HS-5 (cell line): ENCODE measurements around the gene CBR4.
"Not testable (repeated sequence)": the region's sequence is repeated elsewhere in the genome, so short reads cannot be mapped to it uniquely, and the experiment has no call there.

Experiments
- DNase-seq: peaks from one replicate; pipeline ENCODE4 v3.0.0-alpha.2; 2012; ENCODE audit warnings: low read depth

Gene CBR4

GRCh38 chr4:169010125-169011023 lies at the start of gene CBR4:
TSS of gene CBR4 (minus strand) at chr4:169010255. CDS start at chr4:169010089, 166 bp downstream.
- peak; percentile 88 for DNase-seq

GRCh38 chr4:169059306-169060211 lies 49.5 kb upstream of the CBR4 start:
- no peak for DNase-seq

GRCh38 chr4:169058312-169058711 lies 48.3 kb upstream of the CBR4 start:
- DNase-seq: no peak

GRCh38 chr4:169054879-169055278 lies 44.8 kb upstream of the CBR4 start:
- DNase-seq: no peak

DNA sequence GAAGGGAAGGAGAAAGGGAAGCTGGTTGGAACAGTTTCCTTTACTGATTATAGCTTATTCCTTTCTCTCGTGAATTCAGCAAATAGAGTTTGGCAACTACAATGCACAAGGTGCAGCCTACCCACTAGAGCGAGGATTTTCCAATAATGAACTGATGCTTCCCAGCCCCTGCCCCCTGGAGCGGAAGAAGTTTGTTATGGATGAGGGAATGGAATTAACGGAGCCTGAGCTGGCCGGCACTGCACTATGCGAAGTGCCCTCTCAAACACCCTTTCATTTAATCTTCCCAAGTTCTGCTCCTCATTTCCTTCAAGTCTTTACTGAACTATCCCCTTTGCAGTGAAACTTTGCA lies 42.5 kb upstream of the CBR4 start:
- DNase-seq: no peak

DNA sequence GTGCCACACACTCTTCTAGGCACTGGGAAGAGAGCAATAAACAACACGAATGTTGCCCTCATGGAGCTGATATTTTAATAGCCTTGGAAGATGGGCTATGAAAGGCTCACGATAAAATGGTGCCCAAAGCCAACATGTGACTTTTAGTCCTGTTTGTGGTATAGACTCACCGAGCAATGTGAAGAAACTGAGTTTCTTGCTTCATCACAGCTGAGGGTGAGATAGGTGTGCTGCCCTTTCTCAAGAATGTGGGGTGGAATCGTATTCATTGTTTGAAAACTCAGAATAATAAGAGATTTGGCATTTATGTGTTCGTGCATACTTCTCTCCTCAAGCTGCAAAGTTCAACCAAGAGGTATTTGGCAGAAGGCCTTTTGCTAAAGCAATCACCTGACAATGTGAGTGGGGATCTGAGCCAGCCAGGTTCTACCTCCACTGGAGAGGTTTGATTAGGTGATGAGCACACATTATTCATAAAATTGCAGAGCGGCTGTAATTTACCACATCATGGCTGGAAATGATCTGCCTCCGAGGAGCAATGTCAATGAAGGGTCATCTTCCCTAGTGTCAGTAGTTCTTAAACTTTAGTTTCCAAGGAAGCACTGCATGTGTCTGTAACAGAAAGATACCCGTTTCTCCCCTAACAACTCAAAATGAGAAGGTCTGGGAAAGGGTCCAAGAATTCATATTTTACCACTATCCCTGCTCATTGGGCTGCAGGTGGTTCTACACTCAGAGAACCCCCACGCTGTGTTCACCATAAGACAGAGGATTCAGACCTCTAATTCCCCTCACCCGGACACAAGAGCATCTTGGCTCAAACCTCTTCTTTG lies 41.9 kb upstream of the CBR4 start:
- DNase-seq: no peak

- no peak for DNase-seq
Measured at GRCh38 chr4:169050881-169051760, 41.1 kb upstream of the CBR4 start.

GRCh38 chr4:169050284-169050683 lies 40.2 kb upstream of the CBR4 start:
- DNase-seq: no peak

GRCh38 chr4:169048868-169049414 lies 38.9 kb upstream of the CBR4 start:
- no peak for DNase-seq

DNA sequence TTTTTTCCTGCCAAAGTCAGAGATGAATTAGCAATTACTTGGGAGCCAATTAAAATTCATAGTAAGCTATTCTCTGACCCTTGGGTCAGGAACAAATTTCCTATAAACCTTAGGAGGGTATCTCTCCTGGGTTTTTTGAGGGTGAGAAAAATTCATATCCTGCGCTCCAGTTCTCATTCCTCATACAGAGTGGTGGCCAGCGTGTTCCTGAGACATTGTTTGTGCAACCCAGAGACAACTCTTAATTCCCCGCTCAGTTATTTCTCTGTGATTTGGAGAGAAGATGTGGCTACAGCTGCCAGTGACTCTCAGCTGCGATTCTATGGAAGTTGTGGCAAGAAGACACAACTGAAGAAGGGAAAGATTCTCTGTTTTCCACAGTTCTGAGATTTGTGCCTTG lies 37.9 kb upstream of the CBR4 start:
- no peak for DNase-seq

DNA sequence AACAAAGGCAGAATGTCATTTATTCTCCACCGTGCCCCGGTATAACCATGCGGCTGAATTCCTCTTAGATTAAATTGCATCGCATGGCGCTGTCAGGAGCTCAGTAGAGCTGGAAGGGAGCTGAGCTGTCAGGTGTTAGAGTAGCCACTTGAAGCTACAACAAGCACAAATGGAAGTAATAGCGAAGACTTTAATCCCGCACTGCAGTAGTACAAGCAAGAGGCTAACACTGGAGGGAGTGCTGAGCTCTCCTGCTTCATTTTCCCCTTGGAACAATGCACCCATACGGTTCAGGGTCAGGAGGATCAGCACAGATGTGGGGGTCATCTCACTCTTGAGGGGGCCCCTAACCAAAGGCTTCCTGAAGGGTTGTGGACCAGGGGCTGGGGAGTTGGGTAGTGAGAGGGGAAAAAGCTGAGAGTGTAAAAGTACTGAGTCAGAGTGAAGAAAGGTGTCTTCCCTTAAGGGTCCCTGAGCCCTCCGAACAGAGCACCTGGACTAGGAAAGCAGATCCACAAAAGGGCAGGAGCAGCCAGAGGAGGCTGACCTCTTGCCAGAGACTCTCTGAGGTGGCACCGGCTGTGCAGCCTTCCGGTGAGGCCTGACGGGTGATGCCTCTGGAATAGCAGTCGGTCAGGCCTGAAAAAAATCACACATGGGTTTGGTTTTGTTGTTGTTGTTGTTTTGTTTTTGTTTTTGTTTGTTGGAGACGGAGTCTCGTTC lies 36.0 kb upstream of the CBR4 start:
- no peak for DNase-seq

DNA sequence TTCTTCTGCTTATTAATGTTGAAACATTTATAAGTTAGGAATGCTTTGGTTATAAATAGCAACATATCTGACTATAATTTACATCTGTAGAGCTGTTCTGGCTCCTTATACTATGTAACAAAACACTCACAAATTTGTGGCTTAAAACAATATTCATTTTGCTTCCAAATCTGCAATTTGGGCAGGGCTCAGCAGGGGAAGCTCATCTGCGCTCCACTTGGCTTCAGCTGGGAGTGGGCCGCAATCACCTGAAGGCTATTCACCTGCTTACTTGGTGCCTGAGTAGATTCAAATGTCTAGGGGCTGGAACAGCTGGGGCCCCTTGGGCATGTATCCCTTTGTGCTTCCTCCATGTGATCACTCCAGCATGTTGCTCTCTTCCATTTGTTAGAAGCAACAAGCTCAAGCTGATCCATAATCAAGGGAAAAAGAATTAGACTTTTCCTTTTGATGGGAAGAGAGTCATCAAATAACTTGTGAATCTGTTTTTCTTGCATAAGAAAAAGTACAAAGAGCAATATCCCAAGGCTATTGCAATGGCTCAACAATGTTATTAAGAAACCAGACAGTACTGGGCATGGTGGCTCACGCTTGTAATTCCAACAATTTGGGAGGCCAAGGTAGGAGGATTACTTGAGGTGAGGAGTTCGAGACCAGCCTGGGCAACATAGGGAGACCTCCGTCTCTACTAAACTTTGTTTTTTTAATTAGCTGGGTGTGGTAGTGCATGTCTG lies 34.8 kb upstream of the CBR4 start:
- DNase-seq: no peak

- DNase-seq: no peak
Measured at GRCh38 chr4:169042608-169043007, 32.6 kb upstream of the CBR4 start.

GRCh38 chr4:169040559-169041261 lies 30.7 kb upstream of the CBR4 start:
- no peak for DNase-seq

DNA sequence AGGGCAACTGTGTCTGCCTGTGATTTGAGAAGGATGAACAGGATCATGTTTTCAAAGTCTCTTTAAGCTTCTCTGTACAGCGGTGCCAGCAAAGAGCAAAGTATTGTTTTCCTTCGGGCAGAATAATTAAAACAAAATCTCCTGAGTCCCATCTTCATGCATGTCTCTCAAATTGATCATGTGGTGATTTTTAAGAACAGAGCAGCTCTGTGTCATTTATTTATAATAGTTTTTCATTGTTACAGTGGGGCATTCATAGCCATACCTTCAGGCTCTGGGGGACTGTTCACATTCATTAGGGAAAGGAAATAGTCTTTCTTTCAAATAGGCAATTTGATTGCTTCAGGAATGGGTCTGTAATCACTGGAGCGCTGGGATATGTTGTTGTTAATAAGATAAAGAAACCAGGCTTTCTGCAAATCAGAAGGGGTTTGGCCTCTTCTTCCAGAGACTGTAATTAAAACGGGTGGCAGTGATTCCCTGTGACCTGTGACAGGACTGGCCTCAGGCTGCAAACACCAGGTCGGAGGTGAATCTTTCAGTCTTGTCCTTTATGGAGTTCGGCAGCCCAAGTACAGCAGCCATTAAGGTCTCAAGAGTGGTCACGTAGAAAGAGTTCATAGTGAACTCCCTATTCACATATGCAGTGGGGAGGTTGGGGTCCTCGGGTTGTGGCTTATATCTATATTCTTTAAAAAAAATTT lies 29.3 kb upstream of the CBR4 start:
- no peak for DNase-seq

DNA sequence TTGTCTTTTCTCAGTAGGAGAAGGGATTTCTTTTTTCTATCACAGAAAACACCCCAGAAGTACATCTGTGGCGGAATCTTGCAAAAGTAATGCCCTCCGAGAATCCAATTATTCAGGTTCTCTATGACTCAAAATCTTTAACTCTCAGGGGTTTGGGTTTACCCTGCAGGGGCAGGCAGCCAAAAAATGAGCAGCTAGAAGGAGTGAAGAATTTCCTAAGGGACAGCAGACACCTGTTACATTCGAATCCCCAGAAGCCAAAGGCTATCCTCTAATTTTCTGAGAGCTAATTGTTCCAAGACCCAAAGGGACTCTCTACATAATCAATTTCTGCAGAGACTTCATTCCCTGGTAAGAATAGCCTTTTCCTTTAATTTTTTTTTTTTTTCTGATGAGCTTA lies 27.5 kb upstream of the CBR4 start:
- DNase-seq: no peak

DNA sequence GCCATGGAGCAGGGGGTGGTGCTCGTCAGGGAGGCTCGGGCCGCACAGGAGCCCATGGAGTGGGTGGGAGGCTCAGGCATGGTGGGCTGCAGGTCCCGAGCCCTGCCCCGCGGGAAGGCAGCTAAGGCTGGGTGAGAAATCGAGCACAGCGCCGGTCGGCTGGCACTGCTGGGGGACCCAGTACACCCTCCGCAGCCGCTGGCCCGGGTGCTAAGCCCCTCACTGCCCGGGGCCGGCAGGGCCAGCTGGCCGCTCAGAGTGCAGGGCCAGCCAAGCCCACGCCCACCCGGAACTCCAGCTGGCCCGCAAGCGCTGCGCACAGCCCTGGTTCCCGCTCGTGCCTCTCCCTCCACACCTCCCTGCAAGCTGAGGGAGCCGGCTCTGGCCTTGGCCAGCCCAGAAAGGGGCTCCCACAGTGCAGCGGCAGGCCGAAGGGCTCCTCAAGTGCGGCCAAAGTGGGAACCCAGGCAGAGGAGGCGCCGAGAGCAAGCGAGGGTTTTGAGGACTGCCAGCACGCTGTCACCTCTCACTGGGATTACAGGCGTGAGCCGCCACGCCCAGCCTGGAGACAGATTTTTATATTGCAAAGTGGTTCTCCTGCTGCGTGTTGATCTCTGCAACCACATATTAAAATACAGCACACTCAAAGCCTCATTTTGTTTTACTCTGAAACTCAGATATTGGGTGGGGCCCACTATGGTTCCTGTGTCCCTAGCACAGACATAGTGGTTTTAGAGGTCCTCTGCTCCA lies 26.0 kb upstream of the CBR4 start:
- DNase-seq: not testable (repeated sequence)
